Muscle layer of duodenum (tissue), 2 donors: ENCODE measurements around the gene TRERF1.

Source experiments
- H3K27ac ChIP-seq: one replicate; pipeline ENCODE4 v1.7.0; 2013; ENCODE audit warnings: mild to moderate bottlenecking, low read length
- H3K27me3 ChIP-seq: one replicate; pipeline ENCODE4 v1.7.0; 2013; ENCODE audit warnings: low read depth, mild to moderate bottlenecking, control low read depth, low read length
- H3K36me3 ChIP-seq, 2 donors: one replicate each; pipeline ENCODE4 v1.7.0; 2013; ENCODE audit warnings: low read length in 2 of 2, control low read depth in 1 of 2, mild to moderate bottlenecking in 1 of 2; ENCODE audit not compliant: insufficient read depth in 2 of 2, control insufficient read depth in 1 of 2
- H3K4me1 ChIP-seq, 2 donors: one replicate each; pipeline ENCODE4 v1.7.0; 2013; ENCODE audit warnings: low read length in 2 of 2, mild to moderate bottlenecking in 2 of 2, control low read depth in 1 of 2, moderate library complexity in 1 of 2; ENCODE audit not compliant: insufficient read depth in 2 of 2, control insufficient read depth in 1 of 2
- H3K4me3 ChIP-seq, 2 donors: one replicate each; pipeline ENCODE4 v1.7.0; 2013; ENCODE audit warnings: low read length in 2 of 2, low read depth in 1 of 2, mild to moderate bottlenecking in 1 of 2
- H3K9me3 ChIP-seq, 2 donors: one replicate each; pipeline ENCODE4 v1.7.0; 2013; ENCODE audit warnings: low read length in 2 of 2, control low read depth in 1 of 2, mild to moderate bottlenecking in 1 of 2; ENCODE audit not compliant: control insufficient read depth in 1 of 2
- donor health status: healthy.

TRERF1 gene

DNA sequence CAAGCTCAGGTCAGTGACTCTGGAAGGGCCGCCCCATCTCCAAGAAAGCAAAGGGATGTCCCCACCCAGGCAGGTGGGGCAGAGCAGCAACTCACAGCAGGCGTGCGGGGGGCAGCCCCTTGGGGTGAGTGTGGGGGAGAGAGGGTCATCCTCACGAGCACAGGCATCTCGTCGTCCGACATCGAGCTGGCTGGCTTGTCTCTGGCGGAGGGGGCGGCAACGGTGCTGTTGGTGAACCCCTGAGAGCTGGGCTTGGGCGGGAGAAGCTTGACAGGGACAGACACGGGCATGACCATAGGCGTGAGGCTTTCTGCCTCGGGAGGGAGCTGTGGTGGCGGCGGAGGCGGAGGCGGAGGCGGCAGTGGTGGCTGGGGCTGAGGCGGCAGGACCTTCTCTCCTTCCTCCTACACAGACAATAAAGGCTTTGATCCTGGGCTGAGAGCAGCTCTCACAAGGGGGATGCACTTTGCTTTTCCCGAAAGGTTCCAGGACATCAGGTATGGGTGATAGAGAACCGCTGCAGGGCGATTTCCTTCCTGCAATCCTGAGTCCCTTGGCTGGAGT, 188.5 kb downstream of the TRERF1 start:
- Histone ChIP-seq H3K9me3 (no peaks in the 10 kb centered on the region), H3K4me3 (no peak overlapping the region), H3K4me1 (peaks cover 7 to 9% of the 10 kb centered on the region in 2 donors), H3K27me3 (no peaks in the 10 kb centered on the region), H3K27ac (no peak overlapping the region), H3K36me3 (peaks cover under 1 to 21% of the 10 kb centered on the region in 2 donors)

DNA sequence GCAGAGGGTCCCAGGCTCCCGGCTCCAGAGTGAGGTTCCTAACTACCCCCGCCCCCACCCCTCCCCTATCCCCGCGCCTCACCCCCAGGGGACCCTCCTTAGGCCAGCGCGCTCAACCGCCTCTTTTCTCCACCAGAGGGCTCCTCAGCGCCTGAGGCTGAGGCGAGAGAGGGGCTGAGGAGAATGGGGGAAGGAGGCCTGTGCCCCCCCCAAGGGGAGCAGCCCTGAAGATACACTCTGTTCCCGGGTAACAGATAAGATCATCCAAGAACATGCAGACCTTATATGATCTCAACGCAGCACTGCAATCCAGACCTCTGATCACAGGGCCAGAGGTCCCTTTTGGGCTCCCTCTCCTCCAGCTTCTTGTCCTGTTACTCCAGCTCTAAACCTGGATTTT, 190.8 kb downstream of the TRERF1 start:
- Histone ChIP-seq H3K27ac (no peak overlapping the region), H3K4me1 (peaks cover 7 to 9% of the 10 kb centered on the region in 2 donors), H3K36me3 (peaks cover 0 to 32% of the 10 kb centered on the region in 2 donors), H3K9me3 (no peaks in the 10 kb centered on the region), H3K27me3 (no peaks in the 10 kb centered on the region), H3K4me3 (no peak overlapping the region)

DNA sequence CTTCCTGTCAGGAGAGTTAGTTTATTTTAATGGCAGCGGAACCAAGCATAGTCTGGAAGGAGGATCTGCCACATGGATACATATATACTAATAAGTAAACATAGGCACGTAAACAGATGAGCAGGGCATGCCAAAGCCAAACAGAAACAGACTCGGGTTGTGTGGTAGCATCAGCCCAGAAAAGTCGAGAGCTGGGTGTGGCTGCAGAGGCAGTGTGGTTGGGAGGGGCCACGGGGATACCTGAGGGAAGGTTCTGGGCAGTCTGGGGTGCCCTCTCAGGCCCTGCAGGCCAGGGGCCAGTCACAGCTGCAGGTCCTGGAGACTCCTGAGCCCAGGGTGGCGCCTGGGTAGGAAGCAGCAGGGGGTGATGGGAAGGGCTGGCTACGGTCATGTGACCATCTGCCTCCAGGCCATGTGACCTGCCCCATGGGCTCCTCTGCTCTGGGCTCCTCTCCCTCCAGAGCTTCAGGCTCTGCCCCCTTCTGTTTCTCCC, 191.3 kb downstream of the TRERF1 start:
- Histone ChIP-seq H3K27ac (no peak overlapping the region), H3K9me3 (no peaks in the 10 kb centered on the region), H3K4me1 (peaks cover 7 to 9% of the 10 kb centered on the region in 2 donors), H3K4me3 (no peak overlapping the region), H3K36me3 (peaks cover 0 to 34% of the 10 kb centered on the region in 2 donors), H3K27me3 (no peaks in the 10 kb centered on the region)

DNA sequence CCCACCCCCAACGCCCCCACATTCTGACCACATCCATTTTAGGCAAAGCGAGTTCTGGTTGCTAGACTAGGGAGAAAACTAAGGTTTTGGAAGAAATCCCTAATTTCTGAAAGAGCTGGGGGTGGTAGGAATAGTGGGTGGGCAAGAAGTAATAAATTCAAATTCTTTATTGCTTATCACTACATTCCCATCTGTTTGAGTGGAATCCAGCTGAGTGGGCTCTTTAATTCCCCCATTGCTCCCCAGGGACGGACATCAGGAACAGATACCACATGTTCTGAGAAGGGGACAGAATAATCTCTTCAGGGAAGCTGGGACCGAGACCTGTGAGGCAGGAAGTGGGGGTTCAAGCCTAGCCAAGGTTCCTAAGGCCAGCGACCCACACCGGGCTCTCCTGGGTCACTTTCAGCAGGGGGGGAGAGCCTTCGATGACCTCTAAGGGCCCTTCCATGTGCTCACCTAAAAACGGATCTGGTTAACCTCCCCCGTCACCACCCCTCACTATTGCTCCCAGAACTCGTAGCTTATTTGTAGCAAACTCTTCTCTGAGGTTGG, 191.8 kb downstream of the TRERF1 start:
- no peak overlapping the region for H3K27ac ChIP-seq
- H3K4me3 ChIP-seq = no peak overlapping the region
- no peaks in the 10 kb centered on the region for H3K9me3 ChIP-seq
- peaks cover 3 to 39% of the 10 kb centered on the region in 2 donors for H3K36me3 ChIP-seq
- H3K4me1 ChIP-seq = peaks cover 7 to 9% of the 10 kb centered on the region in 2 donors
- no peaks in the 10 kb centered on the region for H3K27me3 ChIP-seq

DNA sequence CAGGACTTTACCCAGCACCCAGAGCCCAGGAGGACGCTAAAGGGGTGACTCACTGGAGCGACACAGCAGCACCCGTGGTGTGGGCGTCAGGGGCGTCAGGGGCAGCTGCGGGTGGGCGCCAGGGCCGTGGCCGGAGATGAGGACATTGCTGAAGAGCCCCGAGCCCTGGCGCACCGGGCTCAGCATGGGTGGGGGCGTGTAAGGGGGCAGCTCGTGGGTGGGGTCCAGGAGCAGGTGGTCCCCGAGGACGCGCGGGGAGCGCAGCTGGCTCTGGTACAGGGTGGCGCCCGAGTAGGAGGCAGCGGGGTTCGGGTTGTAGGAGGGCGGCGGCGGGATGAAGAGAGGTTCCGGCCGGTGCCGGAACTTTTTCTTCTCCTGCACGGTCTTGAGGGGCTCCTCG, 192.4 kb downstream of the TRERF1 start:
- Histone ChIP-seq H3K9me3 (no peaks in the 10 kb centered on the region), H3K4me3 (no peak overlapping the region), H3K27ac (no peak overlapping the region), H3K27me3 (no peaks in the 10 kb centered on the region), H3K4me1 (peaks cover 5 to 7% of the 10 kb centered on the region in 2 donors), H3K36me3 (peaks cover 10 to 40% of the 10 kb centered on the region in 2 donors)

DNA sequence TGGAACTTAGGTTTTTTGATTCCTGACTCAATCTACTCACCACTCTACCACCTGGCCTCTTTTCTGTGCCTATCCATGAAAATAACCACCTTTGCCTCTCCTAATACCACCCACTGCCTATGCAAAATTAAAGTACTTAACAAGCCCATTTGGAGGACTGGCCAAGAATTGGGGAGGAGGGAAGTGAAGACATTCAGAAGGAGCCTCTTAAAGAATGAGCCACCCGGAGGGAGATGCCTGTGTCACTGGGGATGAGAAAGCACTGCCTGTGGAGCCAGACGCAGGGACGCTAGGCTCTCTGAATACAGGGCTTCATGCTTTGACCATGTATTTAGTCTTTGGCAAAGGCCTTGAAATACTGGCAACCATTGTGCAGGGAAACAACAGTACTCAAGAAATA, 194.1 kb downstream of the TRERF1 start:
- H3K27ac ChIP-seq = no peak overlapping the region
- H3K36me3 ChIP-seq = peaks cover 21 to 49% of the 10 kb centered on the region in 2 donors
- no peaks in the 10 kb centered on the region for H3K27me3 ChIP-seq
- peaks cover under 1 to 7% of the 10 kb centered on the region in 2 donors for H3K4me1 ChIP-seq
- no peak overlapping the region for H3K4me3 ChIP-seq
- H3K9me3 ChIP-seq = no peaks in the 10 kb centered on the region

DNA sequence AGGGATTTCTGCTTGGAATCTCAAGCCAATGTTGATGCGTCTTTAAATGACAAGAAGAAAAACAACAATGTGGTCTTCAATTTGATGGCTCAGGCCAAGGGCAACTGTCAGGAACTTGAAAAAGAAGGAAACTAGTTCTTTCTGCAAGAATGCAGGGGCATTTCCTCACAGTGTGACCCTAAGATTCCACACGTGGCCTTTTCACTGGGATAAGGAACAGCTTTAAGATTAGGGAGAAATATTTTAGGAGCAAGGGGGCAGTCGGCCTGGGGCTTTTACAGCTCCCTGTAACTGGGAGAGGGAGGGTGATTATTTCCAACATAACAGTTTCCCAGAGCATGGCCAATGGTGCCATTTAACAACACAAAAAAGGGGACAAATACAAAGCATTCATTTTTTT, 194.7 kb downstream of the TRERF1 start:
- H3K4me1 ChIP-seq = peaks cover 5 to 8% of the 10 kb centered on the region in 2 donors
- peaks cover 21 to 49% of the 10 kb centered on the region in 2 donors for H3K36me3 ChIP-seq
- no peak overlapping the region for H3K4me3 ChIP-seq
- H3K9me3 ChIP-seq = no peaks in the 10 kb centered on the region
- no peaks in the 10 kb centered on the region for H3K27me3 ChIP-seq
- H3K27ac ChIP-seq = no peak overlapping the region

DNA sequence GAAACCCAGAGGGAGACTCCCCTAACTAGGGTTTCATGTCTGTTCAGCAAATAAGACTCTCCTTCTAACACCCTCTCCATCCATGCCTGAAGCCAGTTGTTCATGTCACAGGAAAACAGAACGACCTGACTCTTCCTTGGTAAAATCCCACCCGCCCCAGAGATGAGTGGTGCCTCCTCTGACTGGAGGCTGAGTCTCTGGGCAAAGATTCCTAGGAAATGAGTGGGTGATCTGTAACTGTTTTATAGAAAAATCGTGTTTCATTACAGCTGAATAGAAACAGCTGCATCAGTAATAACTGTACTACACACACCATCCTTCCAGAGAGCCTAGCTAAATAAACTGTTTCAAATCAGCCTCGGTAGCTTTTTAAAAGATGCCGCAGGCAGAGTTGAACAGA, 196.7 kb downstream of the TRERF1 start:
- Histone ChIP-seq H3K9me3 (no peaks in the 10 kb centered on the region), H3K4me1 (peaks cover 6 to 20% of the 10 kb centered on the region in 2 donors), H3K27me3 (no peaks in the 10 kb centered on the region), H3K27ac (no peak overlapping the region), H3K4me3 (no peak overlapping the region), H3K36me3 (peaks cover 21 to 49% of the 10 kb centered on the region in 2 donors)

DNA sequence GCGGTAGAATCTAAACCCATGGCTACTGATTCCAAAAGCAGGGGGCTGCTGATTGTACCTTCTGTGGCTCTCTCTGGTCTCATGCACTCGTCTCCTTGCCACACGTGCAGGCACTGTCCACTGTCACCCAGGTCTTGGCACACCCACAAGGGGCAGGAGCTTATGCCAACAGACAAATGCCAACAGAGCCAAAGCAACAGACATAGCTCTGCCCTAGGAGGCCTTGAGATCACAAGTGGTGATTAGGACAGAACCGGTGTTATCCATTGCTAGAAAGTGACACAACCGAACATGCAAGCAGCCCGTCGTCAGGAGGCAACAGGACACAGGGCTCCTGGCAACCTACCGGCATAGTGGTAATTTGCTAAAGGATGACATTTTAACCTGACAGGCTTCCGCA, 197.2 kb downstream of the TRERF1 start:
- H3K27me3 ChIP-seq = no peaks in the 10 kb centered on the region
- H3K4me3 ChIP-seq = no peak overlapping the region
- peaks cover 21 to 49% of the 10 kb centered on the region in 2 donors for H3K36me3 ChIP-seq
- H3K4me1 ChIP-seq = peaks cover 6 to 20% of the 10 kb centered on the region in 2 donors
- no peaks in the 10 kb centered on the region for H3K9me3 ChIP-seq
- H3K27ac ChIP-seq = no peak overlapping the region

DNA sequence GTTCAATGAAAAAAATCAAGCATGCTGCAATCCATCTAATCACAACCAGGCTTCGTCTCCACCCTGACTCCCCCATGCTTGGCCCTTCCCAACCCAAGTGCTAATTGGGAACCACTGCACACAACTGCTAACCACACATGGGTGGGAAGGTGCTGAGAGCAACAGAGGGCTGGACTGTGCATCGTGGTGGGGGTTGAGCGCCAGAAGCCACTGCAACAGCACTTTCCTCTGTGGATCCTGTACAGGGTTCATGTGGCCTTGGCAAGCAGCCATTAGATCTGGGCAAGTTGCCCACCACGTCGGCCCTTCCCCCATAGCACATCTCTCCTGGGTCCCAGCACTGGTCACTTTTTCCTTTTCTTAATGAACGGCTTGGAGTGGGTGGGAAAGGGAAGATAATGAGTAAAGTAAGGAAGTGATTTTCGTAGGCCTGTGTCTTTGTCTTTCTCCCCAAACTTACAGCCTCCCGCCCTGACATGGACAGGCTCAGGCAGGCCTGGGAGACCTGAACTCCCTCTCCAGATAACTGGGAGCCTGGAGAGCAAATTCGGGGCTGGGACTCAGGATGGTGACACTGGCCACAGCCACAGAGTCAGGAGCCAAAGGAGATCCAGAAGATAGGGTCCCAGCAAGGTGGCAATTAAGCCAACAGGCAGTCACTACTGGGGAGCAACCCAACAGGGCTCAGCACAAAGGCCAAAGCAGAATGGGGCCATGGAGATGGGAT, 199.7 kb downstream of the TRERF1 start:
- Histone ChIP-seq H3K4me3 (no peak overlapping the region), H3K36me3 (peaks cover 21 to 49% of the 10 kb centered on the region in 2 donors), H3K4me1 (peaks cover 6 to 20% of the 10 kb centered on the region in 2 donors), H3K27ac (peak overlapping the region; percentile 75), H3K9me3 (no peaks in the 10 kb centered on the region), H3K27me3 (no peaks in the 10 kb centered on the region)

DNA sequence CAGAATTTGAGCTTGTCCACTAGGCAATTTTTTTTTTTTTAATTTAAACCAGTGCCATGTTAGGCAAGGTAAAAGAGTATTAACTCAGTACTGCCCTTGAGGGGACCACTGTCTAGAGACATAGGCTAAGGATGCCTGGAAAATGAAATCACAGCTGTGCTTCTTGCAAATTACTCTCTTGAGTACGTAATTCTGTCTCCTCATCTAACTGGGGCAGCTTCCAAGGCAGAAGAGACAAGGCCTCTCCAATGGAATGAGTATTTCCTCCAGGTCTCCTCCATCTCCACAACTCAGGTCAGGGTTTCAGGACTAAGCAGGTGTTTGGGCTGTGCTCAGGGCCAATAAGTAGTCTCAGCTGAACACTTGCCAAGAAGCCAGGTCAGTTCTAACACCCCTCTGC, 200.2 kb downstream of the TRERF1 start:
- Histone ChIP-seq H3K27ac (peak overlapping the region; percentile 75), H3K4me3 (no peak overlapping the region), H3K27me3 (no peaks in the 10 kb centered on the region), H3K4me1 (peaks cover 6 to 20% of the 10 kb centered on the region in 2 donors), H3K9me3 (no peaks in the 10 kb centered on the region), H3K36me3 (peaks cover 21 to 43% of the 10 kb centered on the region in 2 donors)
